ENCODE results near the gene GLIS1. TPM values are rescaled to one million over a fixed set of nuclear protein-coding genes. Genes with fewer than 3 reads are reported as not detected.

GLIS1 gene
- total and polyA plus RNA-seq, 2 donors (not counting 3 experiments of a cell fraction or from before 2014, with no cell fraction given) = not detected

GRCh38 chr1:53726009-53726600 lies 12.9 kb downstream of the GLIS1 start:
- no peaks in the 10 kb centered on the region for H3K79me2 ChIP-seq (ENCODE audit: control insufficient read depth, insufficient read depth, low read length)
- H4K20me1 ChIP-seq (replicated peaks; ENCODE audit: control insufficient read depth, extremely low read depth, insufficient read depth, low read length) = no peaks in the 10 kb centered on the region
- H3K4me1 ChIP-seq (ENCODE audit: control insufficient read depth, extremely low read depth, insufficient read depth, low read length) = no peaks in the 10 kb centered on the region
- peaks cover 8 to 25% of the 10 kb centered on the region in 2 experiments for H3K27me3 ChIP-seq (ENCODE audit: control insufficient read depth in 2 of 2, insufficient read depth in 2 of 2, low read length in 2 of 2)
- POLR2A ChIA-PET = interaction anchor here (0.6 kb wide), 1 partner anchor 211 kb away, joined by 4 read pairs; no protein-coding TSS in a partner anchor
- no peak overlapping the region for H3K4me3 ChIP-seq (replicated peaks in 1 of 3; ENCODE audit: insufficient read depth in 1 of 3, low read depth in 1 of 3, low read length in 3 of 3)
- BruUV-seq (replicated peaks) = no TSS peak
- FAIRE-seq (no peak), DNase-seq (ENCODE audit: low read depth, low spot score) (no peak)
- H3K36me3 ChIP-seq (ENCODE audit: control insufficient read depth in 2 of 2, extremely low read depth in 1 of 2, insufficient read depth in 2 of 2, low read length in 2 of 2) = no peaks in the 10 kb centered on the region
- dilution Hi-C loops (cut with MboI; ENCODE audit: extremely low pct_ligation_motif_present, low sequenced_read_pairs) = no loop called here
- no peak overlapping the region for H2AFZ ChIP-seq (ENCODE audit: low read depth, low read length)
- no peak overlapping the region for H3K4me2 ChIP-seq (ENCODE audit: insufficient read depth, low read length)
- H3K9me3 ChIP-seq (replicated peaks; ENCODE audit: control insufficient read depth, insufficient read depth, low read length) = no peaks in the 10 kb centered on the region
- intact Hi-C loops (cut with micrococcal nuclease) = no loop called here
- no peak for TF ChIP-seq POLR2AphosphoS5 (IDR thresholded peaks at IDR 0.05; ENCODE audit: insufficient read depth, low read depth, low read length)
- no peak for TF ChIP-seq POLR2A (IDR thresholded peaks at IDR 0.05; ENCODE audit: low read depth, low read length)
- TF ChIP-seq MYC (IDR thresholded peaks at IDR 0.05; ENCODE audit: low read depth, low read length) = no peak
- no peak for TF ChIP-seq MAX (IDR thresholded peaks at IDR 0.05; ENCODE audit: insufficient read depth, insufficient read length)
- TF ChIP-seq CTCF (IDR thresholded peaks at IDR 0.05; ENCODE audit: extremely low read depth in 1 of 2, insufficient read depth in 1 of 2, low read depth in 1 of 2, low read length in 2 of 2) = no peak
- no peak for TF ChIP-seq FOS (IDR thresholded peaks at IDR 0.05; ENCODE audit: borderline replicate concordance, insufficient read depth, low read length)
- H3K9me1 ChIP-seq (replicated peaks; ENCODE audit: control insufficient read depth, extremely low read depth, insufficient read depth, low read length) = no peaks in the 10 kb centered on the region
- H3K27ac ChIP-seq (ENCODE audit: insufficient read depth, low read depth, low read length) = no peak overlapping the region
- no peak overlapping the region for H3K9ac ChIP-seq (replicated peaks; ENCODE audit: extremely low read depth, insufficient read depth, low read length)
- CTCF ChIA-PET = interaction anchor here (3.0 kb wide), 1 partner anchor 10 kb away, joined by 13 read pairs; no protein-coding TSS in a partner anchor
